GM11168 (cell line): ENCODE results near the gene CD300C.
"Not testable (repeated sequence)": the region's sequence is repeated elsewhere in the genome, so short reads cannot be mapped to it uniquely, and the experiment has no call there.

ENCODE experiments used
- in situ Hi-C: fragments of 300-500 bp; cut with MboI; formaldehyde crosslinking; loops from one replicate; pipeline ENCODE4 v1.12.0; 2022; ENCODE audit warnings: low sequenced_read_pairs; ENCODE audit not compliant: unreplicated experiment

The CD300C gene

GRCh38 chr17:74516561-74517328 lies 29.2 kb downstream of the CD300C start:
- in situ Hi-C loops = no loop called here

GRCh38 chr17:74515941-74516340 lies 30.0 kb downstream of the CD300C start:
- in situ Hi-C loops = no loop called here

GRCh38 chr17:74514632-74515334 lies 31.1 kb downstream of the CD300C start:
- in situ Hi-C loops = no loop called here

- in situ Hi-C loops = no loop called here
Measured at GRCh38 chr17:74513987-74514631, 31.8 kb downstream of the CD300C start.

GRCh38 chr17:74512624-74513091 lies 33.3 kb downstream of the CD300C start:
- in situ Hi-C loops = no loop called here

- in situ Hi-C loops = no loop called here
Measured at GRCh38 chr17:74512036-74512435, 33.9 kb downstream of the CD300C start.

GRCh38 chr17:74508156-74508555 lies 37.8 kb downstream of the CD300C start:
- in situ Hi-C loops = no loop called here

- in situ Hi-C loops = not testable (repeated sequence)
Measured at GRCh38 chr17:74503949-74504348, 42.0 kb downstream of the CD300C start.

- in situ Hi-C loops = no loop called here
Measured at GRCh38 chr17:74502861-74503260, 43.1 kb downstream of the CD300C start.

- in situ Hi-C loops = no loop called here
Measured at GRCh38 chr17:74499992-74500391, 45.9 kb downstream of the CD300C start.

GRCh38 chr17:74497471-74497870 lies 48.4 kb downstream of the CD300C start:
- in situ Hi-C loops = no loop called here

- in situ Hi-C loops = no loop called here
Measured at GRCh38 chr17:74493331-74493833, 52.5 kb downstream of the CD300C start.

- in situ Hi-C loops = no loop called here
Measured at GRCh38 chr17:74491626-74492025, 54.3 kb downstream of the CD300C start.
